ENCODE results near the gene VTI1B. TPM values are rescaled to one million over a fixed set of nuclear protein-coding genes. Genes with fewer than 3 reads are reported as not detected.

Gene VTI1B
- total and polyA plus RNA-seq, 2 donors (not counting 3 experiments of a cell fraction or from before 2014, with no cell fraction given), result 23.8 to 90.0 TPM

DNA sequence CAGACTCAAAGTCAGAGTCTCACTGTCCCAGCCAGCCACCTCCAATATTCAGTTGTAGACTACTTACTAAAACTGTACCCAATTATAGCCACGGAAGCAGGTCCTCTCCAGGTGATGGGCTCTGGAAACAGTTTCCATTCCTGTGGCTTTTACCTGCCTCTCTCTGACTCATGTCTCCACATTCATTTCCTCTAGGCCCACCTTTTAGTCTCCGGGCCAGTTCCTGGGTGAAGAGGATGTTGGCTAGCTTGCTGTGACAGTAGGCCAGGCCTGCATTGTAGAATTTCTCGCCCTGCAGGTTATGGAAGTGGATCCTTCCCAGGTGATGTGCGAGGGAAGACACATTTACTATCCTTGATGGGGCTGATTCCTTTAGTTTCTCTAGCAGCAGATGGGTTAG, 15.6 kb upstream of the VTI1B start:
- H3K79me2 ChIP-seq (ENCODE audit: control insufficient read depth, insufficient read depth, low read length), result peaks cover 45% of the 10 kb centered on the region
- dilution Hi-C loops (cut with MboI; ENCODE audit: extremely low pct_ligation_motif_present, low sequenced_read_pairs), result no loop called here
- H3K4me1 ChIP-seq (ENCODE audit: control insufficient read depth, extremely low read depth, insufficient read depth, low read length), result peaks cover 10% of the 10 kb centered on the region

More for the DNA sequence above, 15.6 kb upstream of the VTI1B start:
- intact Hi-C loops (cut with micrococcal nuclease), result no loop called here
- BruUV-seq (replicated peaks), result no TSS peak
- Histone ChIP-seq H3K27ac (ENCODE audit: insufficient read depth, low read depth, low read length) (no peak overlapping the region), H4K20me1 (replicated peaks; ENCODE audit: control insufficient read depth, extremely low read depth, insufficient read depth, low read length) (no peaks in the 10 kb centered on the region), H3K9me1 (replicated peaks; ENCODE audit: control insufficient read depth, extremely low read depth, insufficient read depth, low read length) (no peaks in the 10 kb centered on the region), H3K36me3 (ENCODE audit: control insufficient read depth in 2 of 2, extremely low read depth in 1 of 2, insufficient read depth in 2 of 2, low read length in 2 of 2) (peaks cover 25 to 37% of the 10 kb centered on the region in 2 experiments), H3K27me3 (ENCODE audit: control insufficient read depth in 2 of 2, insufficient read depth in 2 of 2, low read length in 2 of 2) (no peaks in the 10 kb centered on the region), H3K4me3 (replicated peaks in 1 of 3; ENCODE audit: insufficient read depth in 1 of 3, low read depth in 1 of 3, low read length in 3 of 3) (no peak overlapping the region), H2AFZ (ENCODE audit: low read depth, low read length) (no peak overlapping the region), H3K9ac (replicated peaks; ENCODE audit: extremely low read depth, insufficient read depth, low read length) (no peak overlapping the region), H3K4me2 (ENCODE audit: insufficient read depth, low read length) (no peak overlapping the region), H3K9me3 (replicated peaks; ENCODE audit: control insufficient read depth, insufficient read depth, low read length) (no peaks in the 10 kb centered on the region)
- POLR2A ChIA-PET, result no interaction called here
- DNase-seq (ENCODE audit: low read depth, low spot score) (no peak), FAIRE-seq (no peak)
- CTCF ChIA-PET, result interaction anchor here (1.0 kb wide), 1 partner anchor 72 kb away, joined by 3 read pairs; no protein-coding TSS in a partner anchor
- TF ChIP-seq, protein P1, sequence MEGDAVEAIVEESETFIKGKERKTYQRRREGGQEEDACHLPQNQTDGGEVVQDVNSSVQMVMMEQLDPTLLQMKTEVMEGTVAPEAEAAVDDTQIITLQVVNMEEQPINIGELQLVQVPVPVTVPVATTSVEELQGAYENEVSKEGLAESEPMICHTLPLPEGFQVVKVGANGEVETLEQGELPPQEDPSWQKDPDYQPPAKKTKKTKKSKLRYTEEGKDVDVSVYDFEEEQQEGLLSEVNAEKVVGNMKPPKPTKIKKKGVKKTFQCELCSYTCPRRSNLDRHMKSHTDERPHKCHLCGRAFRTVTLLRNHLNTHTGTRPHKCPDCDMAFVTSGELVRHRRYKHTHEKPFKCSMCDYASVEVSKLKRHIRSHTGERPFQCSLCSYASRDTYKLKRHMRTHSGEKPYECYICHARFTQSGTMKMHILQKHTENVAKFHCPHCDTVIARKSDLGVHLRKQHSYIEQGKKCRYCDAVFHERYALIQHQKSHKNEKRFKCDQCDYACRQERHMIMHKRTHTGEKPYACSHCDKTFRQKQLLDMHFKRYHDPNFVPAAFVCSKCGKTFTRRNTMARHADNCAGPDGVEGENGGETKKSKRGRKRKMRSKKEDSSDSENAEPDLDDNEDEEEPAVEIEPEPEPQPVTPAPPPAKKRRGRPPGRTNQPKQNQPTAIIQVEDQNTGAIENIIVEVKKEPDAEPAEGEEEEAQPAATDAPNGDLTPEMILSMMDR (IDR thresholded peaks at IDR 0.05; ENCODE audit: extremely low read depth in 1 of 2, insufficient read depth in 1 of 2, low read depth in 1 of 2, low read length in 2 of 2), result no peak
- no peak for TF ChIP-seq GATA2 (IDR thresholded peaks at IDR 0.05; ENCODE audit: insufficient read depth, insufficient read length, low read depth, low read length)
- no peak for TF ChIP-seq POLR2AphosphoS5 (IDR thresholded peaks at IDR 0.05; ENCODE audit: insufficient read depth, low read depth, low read length)
- no peak for TF ChIP-seq JUN (IDR thresholded peaks at IDR 0.05; ENCODE audit: borderline replicate concordance, insufficient read depth, insufficient read length, low read depth)
- TF ChIP-seq MYC (IDR thresholded peaks at IDR 0.05; ENCODE audit: low read depth, low read length), result no peak
- TF ChIP-seq EZH2 (IDR thresholded peaks at IDR 0.05; ENCODE audit: borderline replicate concordance, low read depth, low read length, severe bottlenecking), result no peak
- no peak for TF ChIP-seq POLR2A (IDR thresholded peaks at IDR 0.05; ENCODE audit: low read depth, low read length)
- TF ChIP-seq, protein P2, sequence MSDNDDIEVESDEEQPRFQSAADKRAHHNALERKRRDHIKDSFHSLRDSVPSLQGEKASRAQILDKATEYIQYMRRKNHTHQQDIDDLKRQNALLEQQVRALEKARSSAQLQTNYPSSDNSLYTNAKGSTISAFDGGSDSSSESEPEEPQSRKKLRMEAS (IDR thresholded peaks at IDR 0.05; ENCODE audit: insufficient read depth, insufficient read length), result no peak
- no peak for TF ChIP-seq FOS (IDR thresholded peaks at IDR 0.05; ENCODE audit: borderline replicate concordance, insufficient read depth, low read length)

Data from endothelial cell of umbilical vein (primary cell).